ENCODE measurements around the gene RPS6KA2.
A peak's percentile ranks its signal among the peaks of the same experiment; 100 is the strongest.

Gene RPS6KA2

DNA sequence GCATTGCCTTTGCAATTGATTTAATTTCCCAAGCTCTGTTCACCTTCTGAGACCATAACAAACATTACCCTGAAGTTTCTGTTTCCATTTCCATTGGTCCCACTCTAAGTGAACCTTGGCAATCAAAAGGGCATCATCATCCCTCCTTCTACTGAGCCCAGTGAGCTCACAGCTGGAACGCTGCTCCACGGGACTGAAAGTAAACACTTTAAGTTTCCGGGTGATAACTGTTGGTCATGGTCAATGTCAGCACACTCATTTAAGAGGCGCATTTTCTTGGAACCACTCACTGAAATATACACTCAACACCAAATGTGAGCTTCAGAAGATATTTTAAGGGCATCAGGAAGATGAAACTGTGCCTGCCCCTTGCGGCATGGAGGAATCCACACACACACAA, 37.1 kb upstream of the RPS6KA2 start:
- Histone ChIP-seq H3K4me3 (ENCODE audit: low read depth, low read length) (no peak overlapping the region), H3K36me3 (replicated peaks) (no peaks in the 10 kb centered on the region), H3K27ac (no peak overlapping the region), H3K27me3 (replicated peaks) (no peaks in the 10 kb centered on the region)
- in situ Hi-C loops (cut with HindIII; ENCODE audit: low pct_ligation_motif_present, low sequenced_read_pairs), result no loop called here
- TF ChIP-seq CTCF (IDR thresholded peaks at IDR 0.05; ENCODE audit: low read depth, low read length, missing control alignments), result no peak
- peak; percentile 12 for DNase-seq

GRCh38 chr6:166663568-166663967, 36.5 kb upstream of the RPS6KA2 start:
- Histone ChIP-seq H3K27me3 (replicated peaks) (no peaks in the 10 kb centered on the region), H3K36me3 (replicated peaks) (no peaks in the 10 kb centered on the region), H3K4me3 (ENCODE audit: low read depth, low read length) (no peak overlapping the region), H3K27ac (no peak overlapping the region)
- in situ Hi-C loops (cut with HindIII; ENCODE audit: low pct_ligation_motif_present, low sequenced_read_pairs), result no loop called here
- DNase-seq, result no peak
- TF ChIP-seq CTCF (IDR thresholded peaks at IDR 0.05; ENCODE audit: low read depth, low read length, missing control alignments), result no peak

- in situ Hi-C loops (cut with HindIII; ENCODE audit: low pct_ligation_motif_present, low sequenced_read_pairs), result no loop called here
- TF ChIP-seq CTCF (IDR thresholded peaks at IDR 0.05; ENCODE audit: low read depth, low read length, missing control alignments), result no peak
- Histone ChIP-seq H3K36me3 (replicated peaks) (no peaks in the 10 kb centered on the region), H3K27me3 (replicated peaks) (no peaks in the 10 kb centered on the region), H3K4me3 (ENCODE audit: low read depth, low read length) (no peak overlapping the region), H3K27ac (no peak overlapping the region)
- no peak for DNase-seq
Measured at GRCh38 chr6:166662690-166663089, 35.6 kb upstream of the RPS6KA2 start.

- TF ChIP-seq CTCF (IDR thresholded peaks at IDR 0.05; ENCODE audit: low read depth, low read length, missing control alignments), result no peak
- DNase-seq, result no peak
- peaks cover 1% of the 10 kb centered on the region for H3K27me3 ChIP-seq (replicated peaks)
- no peaks in the 10 kb centered on the region for H3K36me3 ChIP-seq (replicated peaks)
- in situ Hi-C loops (cut with HindIII; ENCODE audit: low pct_ligation_motif_present, low sequenced_read_pairs), result no loop called here
- no peak overlapping the region for H3K27ac ChIP-seq
- H3K4me3 ChIP-seq (ENCODE audit: low read depth, low read length), result no peak overlapping the region
Measured at GRCh38 chr6:166661327-166662085, 34.5 kb upstream of the RPS6KA2 start.

DNA sequence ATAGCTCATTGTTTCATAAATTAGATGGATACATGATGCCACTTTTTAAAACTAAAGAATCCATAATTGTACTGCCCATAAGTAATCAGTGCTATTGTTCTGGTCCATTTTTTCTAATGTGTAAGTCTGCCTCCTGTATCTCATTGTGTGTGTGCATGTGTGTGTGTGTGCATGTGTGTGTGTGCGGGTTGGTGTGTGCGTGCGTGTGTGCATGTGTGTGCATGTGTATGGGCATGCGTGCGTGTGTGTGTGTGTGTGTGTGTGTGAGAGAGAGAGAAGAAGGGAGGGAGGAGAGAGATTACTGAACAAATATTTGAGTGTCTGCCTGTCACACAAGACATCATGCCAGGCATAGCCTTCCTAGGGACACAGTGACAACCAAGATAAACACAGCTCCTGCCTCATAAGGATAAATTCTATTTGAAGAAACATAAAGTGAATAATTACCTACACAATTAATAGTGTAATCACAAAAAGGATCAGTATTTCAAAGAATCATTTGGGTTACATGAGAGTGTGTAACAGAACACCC, 33.2 kb upstream of the RPS6KA2 start:
- DNase-seq, result no peak
- in situ Hi-C loops (cut with HindIII; ENCODE audit: low pct_ligation_motif_present, low sequenced_read_pairs), result no loop called here
- Histone ChIP-seq H3K4me3 (ENCODE audit: low read depth, low read length) (no peak overlapping the region), H3K27ac (no peak overlapping the region), H3K36me3 (replicated peaks) (no peaks in the 10 kb centered on the region), H3K27me3 (replicated peaks) (peaks cover 12% of the 10 kb centered on the region)
- no peak for TF ChIP-seq CTCF (IDR thresholded peaks at IDR 0.05; ENCODE audit: low read depth, low read length, missing control alignments)

DNA sequence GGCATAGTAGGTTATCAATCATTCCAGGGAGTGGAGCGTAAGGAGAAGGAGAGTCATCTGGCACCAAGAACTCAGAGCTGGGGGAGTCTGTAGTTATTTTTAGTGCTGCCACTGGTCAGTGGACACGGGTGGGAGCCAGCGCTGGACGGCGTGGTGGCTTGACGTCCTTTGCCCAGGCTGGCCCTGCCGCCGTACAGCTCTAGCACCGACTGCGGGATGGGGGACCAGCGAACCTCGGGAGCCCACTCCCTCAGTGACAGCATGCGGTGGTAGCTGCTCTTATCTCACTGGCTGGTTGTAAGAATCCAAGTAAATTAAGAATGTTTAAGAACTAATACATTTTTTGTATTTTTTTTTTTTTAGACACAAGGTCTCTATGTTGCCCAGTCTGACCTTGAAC, 32.5 kb upstream of the RPS6KA2 start:
- Histone ChIP-seq H3K36me3 (replicated peaks) (no peaks in the 10 kb centered on the region), H3K4me3 (ENCODE audit: low read depth, low read length) (no peak overlapping the region), H3K27ac (no peak overlapping the region), H3K27me3 (replicated peaks) (peaks cover 15% of the 10 kb centered on the region)
- in situ Hi-C loops (cut with HindIII; ENCODE audit: low pct_ligation_motif_present, low sequenced_read_pairs), result no loop called here
- no peak for TF ChIP-seq CTCF (IDR thresholded peaks at IDR 0.05; ENCODE audit: low read depth, low read length, missing control alignments)
- no peak for DNase-seq

Data from brain microvascular endothelial cell (primary cell).